Measurements from ENCODE around the gene TTC21B.

Gene TTC21B

DNA sequence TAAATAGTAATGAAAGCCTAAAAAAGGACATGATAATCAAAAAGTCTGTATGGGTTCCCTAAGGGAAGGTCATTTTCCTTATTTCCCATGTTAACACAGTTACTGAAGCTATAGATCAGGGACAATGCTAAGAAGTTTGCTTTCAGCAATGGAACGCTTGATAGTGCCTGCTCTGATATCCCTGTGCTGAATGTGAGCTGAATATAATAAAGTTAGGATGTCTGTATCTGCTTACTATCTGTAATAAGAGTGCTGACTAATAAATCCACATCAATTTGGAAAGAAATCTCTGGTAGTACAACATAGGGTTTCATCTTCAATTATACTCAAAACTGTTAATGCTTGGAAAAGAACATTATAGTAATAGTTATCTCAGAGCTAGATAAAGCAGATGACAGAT, 25.8 kb downstream of the TTC21B start:
- Histone ChIP-seq H3K27ac (ENCODE audit: low read depth in 2 of 2, low read length in 2 of 2) (no peak overlapping the region), H3K36me3 (ENCODE audit: control insufficient read depth in 2 of 2, insufficient read depth in 2 of 2, low read length in 2 of 2) (peaks cover 25 to 33% of the 10 kb centered on the region in 2 donors), H3K27me3 (ENCODE audit: control insufficient read depth in 2 of 2, insufficient read depth in 2 of 2, low read length in 2 of 2) (no peaks in the 10 kb centered on the region), H3K9me3 (ENCODE audit: control insufficient read depth in 2 of 2, low read length in 2 of 2) (no peaks in the 10 kb centered on the region), H3K9ac (ENCODE audit: low read depth in 1 of 2, low read length in 2 of 2) (no peak overlapping the region), H3K4me1 (ENCODE audit: control insufficient read depth in 2 of 2, insufficient read depth in 2 of 2, low read length in 2 of 2) (no peaks in the 10 kb centered on the region), H3K4me3 (ENCODE audit: low read length in 2 of 2) (no peak overlapping the region)

DNA sequence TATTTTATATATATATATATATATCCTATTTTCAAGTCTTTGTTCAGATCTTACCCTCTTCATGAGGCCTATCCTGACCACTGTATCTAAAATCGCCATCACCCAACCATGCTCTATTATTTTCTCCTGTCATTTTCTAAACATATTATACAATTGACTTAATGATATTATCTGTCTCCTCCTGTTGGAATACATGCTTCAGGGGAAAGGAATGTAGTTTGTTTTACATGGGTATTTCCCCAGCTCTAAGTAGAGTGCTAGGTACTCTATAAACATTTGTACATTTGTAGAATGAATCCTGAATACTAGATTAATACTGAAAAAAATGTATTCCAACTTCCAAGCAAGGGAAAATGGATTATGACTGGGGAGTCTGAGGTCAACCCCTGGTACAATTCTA, 26.2 kb downstream of the TTC21B start:
- H3K27me3 ChIP-seq (ENCODE audit: control insufficient read depth in 2 of 2, insufficient read depth in 2 of 2, low read length in 2 of 2), result no peaks in the 10 kb centered on the region
- no peaks in the 10 kb centered on the region for H3K4me1 ChIP-seq (ENCODE audit: control insufficient read depth in 2 of 2, insufficient read depth in 2 of 2, low read length in 2 of 2)
- no peak overlapping the region for H3K4me3 ChIP-seq (ENCODE audit: low read length in 2 of 2)
- H3K27ac ChIP-seq (ENCODE audit: low read depth in 2 of 2, low read length in 2 of 2), result no peak overlapping the region
- no peak overlapping the region for H3K9ac ChIP-seq (ENCODE audit: low read depth in 1 of 2, low read length in 2 of 2)
- H3K36me3 ChIP-seq (ENCODE audit: control insufficient read depth in 2 of 2, insufficient read depth in 2 of 2, low read length in 2 of 2), result peaks cover 25 to 33% of the 10 kb centered on the region in 2 donors
- no peaks in the 10 kb centered on the region for H3K9me3 ChIP-seq (ENCODE audit: control insufficient read depth in 2 of 2, low read length in 2 of 2)

DNA sequence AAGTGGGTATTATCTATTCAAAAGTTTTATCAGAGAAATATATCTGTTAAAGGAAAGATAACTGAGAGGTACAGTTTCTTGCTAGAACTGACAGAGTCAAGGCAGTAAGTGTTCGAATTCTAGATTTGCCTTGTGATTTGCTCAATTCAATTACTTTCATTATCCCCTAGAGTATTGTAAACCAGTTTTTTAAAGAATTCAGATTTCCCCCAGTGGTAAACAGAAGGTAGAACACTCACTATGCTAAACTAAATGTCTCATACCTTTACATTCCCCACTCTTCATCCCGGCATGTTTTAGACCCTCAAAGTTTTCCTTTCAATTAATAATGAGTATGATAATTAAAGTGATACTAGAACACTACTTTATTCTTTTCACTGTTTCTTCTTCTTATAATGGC, 28.6 kb downstream of the TTC21B start:
- Histone ChIP-seq H3K27ac (ENCODE audit: low read depth in 2 of 2, low read length in 2 of 2) (no peak overlapping the region), H3K27me3 (ENCODE audit: control insufficient read depth in 2 of 2, insufficient read depth in 2 of 2, low read length in 2 of 2) (no peaks in the 10 kb centered on the region), H3K9me3 (ENCODE audit: control insufficient read depth in 2 of 2, low read length in 2 of 2) (no peaks in the 10 kb centered on the region), H3K4me1 (ENCODE audit: control insufficient read depth in 2 of 2, insufficient read depth in 2 of 2, low read length in 2 of 2) (no peaks in the 10 kb centered on the region), H3K36me3 (ENCODE audit: control insufficient read depth in 2 of 2, insufficient read depth in 2 of 2, low read length in 2 of 2) (peaks cover 18 to 32% of the 10 kb centered on the region in 2 donors), H3K4me3 (ENCODE audit: low read length in 2 of 2) (no peak overlapping the region), H3K9ac (ENCODE audit: low read depth in 1 of 2, low read length in 2 of 2) (no peak overlapping the region)

DNA sequence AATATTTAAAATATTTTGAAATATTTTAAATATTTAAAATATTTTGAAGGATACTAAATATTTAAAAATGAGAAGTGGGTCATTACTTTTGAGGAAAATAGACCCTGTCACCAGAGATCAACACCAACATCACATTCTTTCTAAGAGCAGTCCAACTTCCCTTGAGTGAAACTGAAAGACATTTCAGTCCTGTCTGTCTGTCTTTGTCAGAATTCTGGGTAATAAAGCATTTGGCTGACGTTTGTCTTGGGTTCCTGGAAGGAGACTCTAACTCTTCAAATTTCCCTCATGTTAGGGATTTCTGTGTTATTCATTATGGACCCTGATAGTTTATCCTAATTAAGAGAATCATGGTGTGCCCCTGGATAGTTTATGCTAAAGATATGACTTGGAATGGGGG, 32.8 kb downstream of the TTC21B start:
- H3K36me3 ChIP-seq (ENCODE audit: control insufficient read depth in 2 of 2, insufficient read depth in 2 of 2, low read length in 2 of 2), result peaks cover 15 to 25% of the 10 kb centered on the region in 2 donors
- no peak overlapping the region for H3K4me3 ChIP-seq (ENCODE audit: low read length in 2 of 2)
- no peak overlapping the region for H3K9ac ChIP-seq (ENCODE audit: low read depth in 1 of 2, low read length in 2 of 2)
- no peaks in the 10 kb centered on the region for H3K4me1 ChIP-seq (ENCODE audit: control insufficient read depth in 2 of 2, insufficient read depth in 2 of 2, low read length in 2 of 2)
- no peaks in the 10 kb centered on the region for H3K9me3 ChIP-seq (ENCODE audit: control insufficient read depth in 2 of 2, low read length in 2 of 2)
- no peaks in the 10 kb centered on the region for H3K27me3 ChIP-seq (ENCODE audit: control insufficient read depth in 2 of 2, insufficient read depth in 2 of 2, low read length in 2 of 2)
- H3K27ac ChIP-seq (ENCODE audit: low read depth in 2 of 2, low read length in 2 of 2), result no peak overlapping the region

DNA sequence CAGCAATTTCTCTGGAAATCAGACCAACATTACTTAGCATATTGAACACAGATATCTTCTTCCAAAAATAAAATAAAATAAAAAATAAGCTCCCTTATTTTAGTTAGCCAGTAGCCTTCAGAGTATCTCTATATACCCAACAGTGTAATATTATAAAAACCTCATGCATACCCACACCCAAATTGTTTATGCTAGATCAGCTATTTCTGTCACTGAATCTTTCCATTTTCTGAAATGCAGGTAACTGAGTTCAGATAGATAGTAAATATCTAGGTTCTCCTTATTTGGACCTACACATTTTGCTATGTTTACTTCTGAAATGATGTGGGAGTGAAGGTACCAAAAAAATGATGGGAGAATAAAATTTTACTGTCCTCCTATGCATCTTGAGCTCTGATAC, 39.9 kb downstream of the TTC21B start:
- Histone ChIP-seq H3K36me3 (ENCODE audit: control insufficient read depth in 2 of 2, insufficient read depth in 2 of 2, low read length in 2 of 2) (peaks cover 7 to 24% of the 10 kb centered on the region in 2 donors), H3K4me1 (ENCODE audit: control insufficient read depth in 2 of 2, insufficient read depth in 2 of 2, low read length in 2 of 2) (no peaks in the 10 kb centered on the region), H3K4me3 (ENCODE audit: low read length in 2 of 2) (no peak overlapping the region), H3K27me3 (ENCODE audit: control insufficient read depth in 2 of 2, insufficient read depth in 2 of 2, low read length in 2 of 2) (no peaks in the 10 kb centered on the region), H3K9ac (ENCODE audit: low read depth in 1 of 2, low read length in 2 of 2) (no peak overlapping the region), H3K27ac (ENCODE audit: low read depth in 2 of 2, low read length in 2 of 2) (no peak overlapping the region), H3K9me3 (ENCODE audit: control insufficient read depth in 2 of 2, low read length in 2 of 2) (no peaks in the 10 kb centered on the region)

DNA sequence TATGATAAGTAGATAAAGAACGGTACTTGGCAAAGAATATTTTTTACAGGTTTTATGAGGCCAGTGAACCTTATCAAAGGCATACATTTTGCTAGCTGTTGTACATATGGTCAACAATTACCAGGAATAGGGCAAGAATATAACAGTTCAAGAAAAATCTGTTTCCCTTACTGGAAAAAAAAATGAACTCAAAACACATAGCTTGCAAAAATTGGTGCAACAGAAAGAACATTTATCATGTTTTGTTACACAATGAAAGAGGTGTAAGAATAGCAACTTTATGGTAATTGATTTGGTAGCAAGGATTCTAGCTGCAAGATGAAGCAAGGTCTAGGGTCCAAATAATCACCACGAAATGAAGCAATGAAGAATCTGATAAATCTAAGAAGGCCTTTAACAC, 41.6 kb downstream of the TTC21B start:
- Histone ChIP-seq H3K4me1 (ENCODE audit: control insufficient read depth in 2 of 2, insufficient read depth in 2 of 2, low read length in 2 of 2) (no peaks in the 10 kb centered on the region), H3K9ac (ENCODE audit: low read depth in 1 of 2, low read length in 2 of 2) (no peak overlapping the region), H3K27ac (ENCODE audit: low read depth in 2 of 2, low read length in 2 of 2) (no peak overlapping the region), H3K9me3 (ENCODE audit: control insufficient read depth in 2 of 2, low read length in 2 of 2) (no peaks in the 10 kb centered on the region), H3K36me3 (ENCODE audit: control insufficient read depth in 2 of 2, insufficient read depth in 2 of 2, low read length in 2 of 2) (peaks cover 12 to 20% of the 10 kb centered on the region in 2 donors), H3K4me3 (ENCODE audit: low read length in 2 of 2) (no peak overlapping the region), H3K27me3 (ENCODE audit: control insufficient read depth in 2 of 2, insufficient read depth in 2 of 2, low read length in 2 of 2) (no peaks in the 10 kb centered on the region)

DNA sequence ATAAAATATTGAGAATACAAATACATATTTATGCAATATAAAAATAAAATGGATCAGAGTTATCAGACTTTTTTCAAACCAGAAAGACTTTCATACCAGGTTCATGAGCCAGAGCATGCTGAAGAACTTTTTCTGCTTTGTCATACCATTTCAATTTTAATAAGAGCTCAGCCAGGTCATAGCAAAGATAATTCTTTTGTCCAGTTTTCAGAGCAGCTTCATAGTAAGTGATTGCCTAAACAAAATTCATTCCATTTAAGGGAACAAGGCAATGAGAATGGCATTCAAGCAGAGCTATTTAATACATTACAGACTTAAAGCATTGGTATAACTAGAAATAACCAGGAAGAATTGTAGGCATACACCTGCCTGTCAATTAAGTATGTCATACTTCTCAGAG, 42.3 kb downstream of the TTC21B start:
- H3K27ac ChIP-seq (ENCODE audit: low read depth in 2 of 2, low read length in 2 of 2), result no peak overlapping the region
- no peak overlapping the region for H3K9ac ChIP-seq (ENCODE audit: low read depth in 1 of 2, low read length in 2 of 2)
- no peaks in the 10 kb centered on the region for H3K4me1 ChIP-seq (ENCODE audit: control insufficient read depth in 2 of 2, insufficient read depth in 2 of 2, low read length in 2 of 2)
- H3K4me3 ChIP-seq (ENCODE audit: low read length in 2 of 2), result no peak overlapping the region
- peaks cover 12 to 20% of the 10 kb centered on the region in 2 donors for H3K36me3 ChIP-seq (ENCODE audit: control insufficient read depth in 2 of 2, insufficient read depth in 2 of 2, low read length in 2 of 2)
- no peaks in the 10 kb centered on the region for H3K9me3 ChIP-seq (ENCODE audit: control insufficient read depth in 2 of 2, low read length in 2 of 2)
- H3K27me3 ChIP-seq (ENCODE audit: control insufficient read depth in 2 of 2, insufficient read depth in 2 of 2, low read length in 2 of 2), result no peaks in the 10 kb centered on the region

DNA sequence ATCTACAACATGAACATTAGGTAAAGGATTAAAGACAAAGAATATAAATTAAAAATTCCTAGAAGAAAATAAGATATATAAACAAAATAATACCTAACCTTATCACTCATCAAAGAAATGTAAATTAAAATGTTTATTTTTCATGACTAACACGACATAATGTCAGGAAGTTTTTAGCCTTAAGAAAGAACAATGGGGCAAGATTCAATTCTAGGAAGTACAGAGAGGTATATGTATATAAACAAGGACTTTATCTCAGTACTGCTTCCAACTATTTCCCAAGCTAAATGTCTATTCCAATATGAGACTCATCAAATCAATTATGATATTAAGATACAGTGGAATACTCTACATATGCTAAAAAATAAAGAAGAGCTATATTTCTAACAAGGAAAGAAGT, 44.1 kb downstream of the TTC21B start:
- no peak overlapping the region for H3K9ac ChIP-seq (ENCODE audit: low read depth in 1 of 2, low read length in 2 of 2)
- no peak overlapping the region for H3K4me3 ChIP-seq (ENCODE audit: low read length in 2 of 2)
- no peaks in the 10 kb centered on the region for H3K9me3 ChIP-seq (ENCODE audit: control insufficient read depth in 2 of 2, low read length in 2 of 2)
- H3K36me3 ChIP-seq (ENCODE audit: control insufficient read depth in 2 of 2, insufficient read depth in 2 of 2, low read length in 2 of 2), result peaks cover 10 to 12% of the 10 kb centered on the region in 2 donors
- no peaks in the 10 kb centered on the region for H3K4me1 ChIP-seq (ENCODE audit: control insufficient read depth in 2 of 2, insufficient read depth in 2 of 2, low read length in 2 of 2)
- no peaks in the 10 kb centered on the region for H3K27me3 ChIP-seq (ENCODE audit: control insufficient read depth in 2 of 2, insufficient read depth in 2 of 2, low read length in 2 of 2)
- H3K27ac ChIP-seq (ENCODE audit: low read depth in 2 of 2, low read length in 2 of 2), result no peak overlapping the region

DNA sequence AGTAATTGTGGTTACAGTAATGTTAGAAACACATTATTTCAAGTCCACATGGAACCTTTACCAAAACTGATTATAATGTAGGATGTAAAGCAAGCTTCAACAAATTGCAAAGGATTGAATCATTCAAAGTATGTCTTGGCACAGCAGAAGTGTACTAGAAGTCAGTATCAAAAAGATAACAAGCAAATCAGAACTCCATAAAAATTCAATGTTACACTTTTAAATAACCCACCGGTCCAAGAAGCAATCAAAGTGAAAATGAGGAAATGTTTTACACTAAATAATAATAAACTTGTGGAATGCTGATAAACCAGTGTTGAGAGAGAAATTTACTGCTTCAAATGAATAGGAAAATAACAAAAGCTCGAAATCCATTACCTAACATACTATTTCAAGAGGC, 47.7 kb downstream of the TTC21B start:
- Histone ChIP-seq H3K27me3 (ENCODE audit: control insufficient read depth in 2 of 2, insufficient read depth in 2 of 2, low read length in 2 of 2) (no peaks in the 10 kb centered on the region), H3K4me3 (ENCODE audit: low read length in 2 of 2) (no peak overlapping the region)

DNA sequence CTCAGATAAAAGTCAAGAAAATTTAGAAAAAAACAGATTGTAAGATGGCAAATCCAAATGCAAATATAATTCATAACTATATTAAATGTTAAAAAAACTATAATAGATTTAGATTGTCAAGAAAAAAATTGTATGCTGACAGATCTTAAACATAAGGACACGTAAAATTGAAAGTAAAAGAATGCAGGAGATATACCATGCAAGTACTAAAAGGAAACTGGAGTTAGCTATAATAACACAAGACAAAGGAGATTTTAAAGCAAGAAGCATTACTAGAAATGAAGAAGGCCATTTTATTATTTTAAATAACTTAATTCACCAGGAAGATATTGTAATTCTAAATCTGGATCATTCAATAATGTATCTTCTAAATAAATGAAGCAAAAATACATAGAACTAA, 48.3 kb downstream of the TTC21B start:
- no peak overlapping the region for H3K4me3 ChIP-seq (ENCODE audit: low read length in 2 of 2)
- H3K27me3 ChIP-seq (ENCODE audit: control insufficient read depth in 2 of 2, insufficient read depth in 2 of 2, low read length in 2 of 2), result no peaks in the 10 kb centered on the region
- H3K36me3 ChIP-seq (ENCODE audit: control insufficient read depth in 2 of 2, insufficient read depth in 2 of 2, low read length in 2 of 2), result peaks cover 3 to 8% of the 10 kb centered on the region in 2 donors
- H3K9me3 ChIP-seq (ENCODE audit: control insufficient read depth in 2 of 2, low read length in 2 of 2), result no peaks in the 10 kb centered on the region
- H3K27ac ChIP-seq (ENCODE audit: low read depth in 2 of 2, low read length in 2 of 2), result no peak overlapping the region
- H3K4me1 ChIP-seq (ENCODE audit: control insufficient read depth in 2 of 2, insufficient read depth in 2 of 2, low read length in 2 of 2), result peaks cover 3 to 5% of the 10 kb centered on the region in 2 donors
- H3K9ac ChIP-seq (ENCODE audit: low read depth in 1 of 2, low read length in 2 of 2), result no peak overlapping the region

More for the DNA sequence above, 47.7 kb downstream of the TTC21B start:
- Histone ChIP-seq H3K9me3 (ENCODE audit: control insufficient read depth in 2 of 2, low read length in 2 of 2) (no peaks in the 10 kb centered on the region), H3K4me1 (ENCODE audit: control insufficient read depth in 2 of 2, insufficient read depth in 2 of 2, low read length in 2 of 2) (peaks cover 3 to 5% of the 10 kb centered on the region in 2 donors), H3K36me3 (ENCODE audit: control insufficient read depth in 2 of 2, insufficient read depth in 2 of 2, low read length in 2 of 2) (peaks cover 3 to 8% of the 10 kb centered on the region in 2 donors), H3K27ac (ENCODE audit: low read depth in 2 of 2, low read length in 2 of 2) (no peak overlapping the region), H3K9ac (ENCODE audit: low read depth in 1 of 2, low read length in 2 of 2) (no peak overlapping the region)

DNA sequence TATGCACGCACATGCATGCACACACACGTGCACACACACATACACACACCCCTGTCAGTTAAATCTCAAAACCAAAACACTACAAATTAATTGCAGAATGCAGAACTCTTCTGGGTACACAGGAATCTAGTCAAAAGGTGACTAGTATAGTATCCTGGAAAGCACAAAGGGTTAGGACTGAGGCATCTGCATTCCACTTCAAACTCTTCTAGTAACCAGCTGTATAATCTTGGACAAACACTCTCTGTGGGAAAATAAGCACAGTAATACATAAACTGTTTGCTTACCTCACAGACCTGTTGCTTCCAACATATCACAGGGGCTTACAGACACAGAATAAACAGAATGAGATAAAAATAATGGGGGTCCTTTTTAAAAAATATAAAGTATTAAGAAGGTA, 49.1 kb downstream of the TTC21B start:
- H3K4me1 ChIP-seq (ENCODE audit: control insufficient read depth in 2 of 2, insufficient read depth in 2 of 2, low read length in 2 of 2), result peaks cover 3 to 5% of the 10 kb centered on the region in 2 donors
- H3K9me3 ChIP-seq (ENCODE audit: control insufficient read depth in 2 of 2, low read length in 2 of 2), result no peaks in the 10 kb centered on the region
- no peak overlapping the region for H3K9ac ChIP-seq (ENCODE audit: low read depth in 1 of 2, low read length in 2 of 2)
- H3K4me3 ChIP-seq (ENCODE audit: low read length in 2 of 2), result no peak overlapping the region
- H3K27me3 ChIP-seq (ENCODE audit: control insufficient read depth in 2 of 2, insufficient read depth in 2 of 2, low read length in 2 of 2), result no peaks in the 10 kb centered on the region
- H3K27ac ChIP-seq (ENCODE audit: low read depth in 2 of 2, low read length in 2 of 2), result no peak overlapping the region
- peaks cover 7 to 8% of the 10 kb centered on the region in 2 donors for H3K36me3 ChIP-seq (ENCODE audit: control insufficient read depth in 2 of 2, insufficient read depth in 2 of 2, low read length in 2 of 2)

All from mucosa of rectum (tissue), 2 donors.